ENCODE data around the gene ATP10A.

The ATP10A gene, protein sequence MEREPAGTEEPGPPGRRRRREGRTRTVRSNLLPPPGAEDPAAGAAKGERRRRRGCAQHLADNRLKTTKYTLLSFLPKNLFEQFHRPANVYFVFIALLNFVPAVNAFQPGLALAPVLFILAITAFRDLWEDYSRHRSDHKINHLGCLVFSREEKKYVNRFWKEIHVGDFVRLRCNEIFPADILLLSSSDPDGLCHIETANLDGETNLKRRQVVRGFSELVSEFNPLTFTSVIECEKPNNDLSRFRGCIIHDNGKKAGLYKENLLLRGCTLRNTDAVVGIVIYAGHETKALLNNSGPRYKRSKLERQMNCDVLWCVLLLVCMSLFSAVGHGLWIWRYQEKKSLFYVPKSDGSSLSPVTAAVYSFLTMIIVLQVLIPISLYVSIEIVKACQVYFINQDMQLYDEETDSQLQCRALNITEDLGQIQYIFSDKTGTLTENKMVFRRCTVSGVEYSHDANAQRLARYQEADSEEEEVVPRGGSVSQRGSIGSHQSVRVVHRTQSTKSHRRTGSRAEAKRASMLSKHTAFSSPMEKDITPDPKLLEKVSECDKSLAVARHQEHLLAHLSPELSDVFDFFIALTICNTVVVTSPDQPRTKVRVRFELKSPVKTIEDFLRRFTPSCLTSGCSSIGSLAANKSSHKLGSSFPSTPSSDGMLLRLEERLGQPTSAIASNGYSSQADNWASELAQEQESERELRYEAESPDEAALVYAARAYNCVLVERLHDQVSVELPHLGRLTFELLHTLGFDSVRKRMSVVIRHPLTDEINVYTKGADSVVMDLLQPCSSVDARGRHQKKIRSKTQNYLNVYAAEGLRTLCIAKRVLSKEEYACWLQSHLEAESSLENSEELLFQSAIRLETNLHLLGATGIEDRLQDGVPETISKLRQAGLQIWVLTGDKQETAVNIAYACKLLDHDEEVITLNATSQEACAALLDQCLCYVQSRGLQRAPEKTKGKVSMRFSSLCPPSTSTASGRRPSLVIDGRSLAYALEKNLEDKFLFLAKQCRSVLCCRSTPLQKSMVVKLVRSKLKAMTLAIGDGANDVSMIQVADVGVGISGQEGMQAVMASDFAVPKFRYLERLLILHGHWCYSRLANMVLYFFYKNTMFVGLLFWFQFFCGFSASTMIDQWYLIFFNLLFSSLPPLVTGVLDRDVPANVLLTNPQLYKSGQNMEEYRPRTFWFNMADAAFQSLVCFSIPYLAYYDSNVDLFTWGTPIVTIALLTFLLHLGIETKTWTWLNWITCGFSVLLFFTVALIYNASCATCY (N-terminal part only)
- total RNA-seq: 83.0 to 126 reads per million in 2 donors

DNA sequence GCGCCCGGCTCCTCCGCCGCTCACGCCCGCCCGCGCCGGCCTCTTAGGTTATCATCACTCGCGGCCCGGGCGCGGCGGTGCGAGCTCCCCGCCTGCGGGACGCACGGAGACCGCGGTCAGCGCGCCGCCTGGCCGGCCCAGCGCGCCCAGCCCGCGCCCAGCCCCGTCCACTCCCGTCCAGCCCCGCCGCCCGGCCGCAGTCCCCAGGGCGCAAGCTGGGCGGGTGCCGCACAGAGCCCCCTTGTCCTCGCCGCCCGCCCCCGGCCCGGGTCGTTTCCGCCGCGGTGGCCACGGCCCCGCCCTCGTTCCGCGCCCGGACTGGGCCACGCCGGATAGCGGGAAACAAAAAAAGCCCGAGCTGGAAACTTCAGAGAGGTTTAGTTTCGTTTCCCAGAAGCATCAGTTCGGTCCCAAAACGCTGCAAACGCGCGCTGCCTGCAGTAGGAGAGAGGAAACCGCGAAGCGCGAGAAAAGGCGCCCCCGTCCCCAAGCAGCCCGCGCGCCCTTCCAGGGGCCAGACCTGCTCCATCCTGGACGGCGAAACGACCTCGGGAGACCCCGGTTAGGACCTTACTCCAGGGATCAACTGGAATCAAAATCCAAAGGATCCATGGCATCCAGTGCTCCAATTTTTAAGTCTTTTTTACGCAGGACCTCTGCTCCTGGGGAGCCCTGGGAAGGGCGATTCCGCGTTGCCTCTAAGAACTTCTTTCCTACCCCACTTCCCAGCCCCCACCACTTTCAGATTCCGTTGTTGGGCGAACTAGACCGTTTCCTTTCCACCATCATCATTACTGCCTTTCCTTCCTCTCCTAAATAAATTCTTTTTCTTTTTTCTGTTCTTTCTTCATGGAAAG is at the start of gene ATP10A:
Gene ATP10A (minus strand): TSS at position 217 of the 857 bp plus-strand sequence. CDS start 231 bp downstream, outside the sequence.
- no peak for DNase-seq

DNA sequence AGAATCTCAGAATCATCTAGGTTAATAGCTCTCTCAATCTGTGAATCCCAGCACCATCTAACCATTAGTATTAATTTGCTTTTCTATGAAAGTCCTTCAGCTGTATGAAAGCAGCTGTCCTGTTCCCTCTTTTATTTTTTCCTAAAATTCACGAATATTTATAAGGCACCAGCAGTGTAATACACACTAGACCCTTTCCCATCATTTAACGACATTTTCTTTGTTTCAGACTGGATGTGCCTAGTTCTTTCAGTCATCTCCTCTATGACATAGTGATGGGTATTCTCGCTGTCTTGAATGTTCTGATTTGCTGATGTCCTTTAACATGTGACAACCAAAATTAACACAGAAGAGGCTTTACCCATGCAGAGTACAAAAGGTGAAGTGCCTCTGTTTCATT is 48.9 kb upstream of the ATP10A start:
- no peak for DNase-seq

DNA sequence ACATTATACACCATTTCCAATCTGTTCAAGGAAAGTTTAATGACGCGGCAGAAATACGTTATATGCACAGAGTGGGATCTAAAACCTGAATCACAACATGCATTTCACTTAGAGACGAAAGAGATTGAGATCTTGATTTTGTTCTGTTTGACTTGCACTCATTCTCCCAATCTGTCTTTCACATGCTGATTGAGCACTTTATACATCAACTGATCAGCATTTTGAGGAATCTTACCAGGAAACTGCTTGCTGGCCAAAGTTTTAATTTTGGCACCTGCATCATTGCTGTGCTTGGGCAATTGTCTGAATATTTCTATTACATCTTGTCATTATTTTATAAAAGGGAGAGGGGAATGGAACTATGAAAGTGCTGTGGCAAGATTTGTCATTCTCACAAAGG is 47.7 kb upstream of the ATP10A start:
- DNase-seq: no peak

DNA sequence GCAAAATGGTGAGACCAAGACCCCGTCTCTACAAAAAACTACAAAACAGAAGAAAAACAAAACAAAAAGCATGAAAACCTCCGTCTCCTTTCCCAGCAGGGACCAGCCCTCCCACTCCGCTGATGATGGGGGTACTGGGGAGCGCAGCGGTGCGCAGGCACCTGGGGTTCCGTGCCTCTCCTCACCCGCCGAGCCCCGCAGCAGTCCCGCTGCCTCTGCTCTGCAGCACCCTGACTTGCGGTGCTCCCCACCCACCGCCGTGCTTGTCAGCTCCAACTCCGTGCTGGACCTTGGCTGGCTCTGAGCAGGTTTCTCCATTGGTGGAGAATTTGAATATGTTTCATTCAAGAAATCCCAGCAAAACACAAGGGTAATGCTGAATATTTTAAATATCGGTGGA is 46.7 kb upstream of the ATP10A start:
- no peak for DNase-seq

DNA sequence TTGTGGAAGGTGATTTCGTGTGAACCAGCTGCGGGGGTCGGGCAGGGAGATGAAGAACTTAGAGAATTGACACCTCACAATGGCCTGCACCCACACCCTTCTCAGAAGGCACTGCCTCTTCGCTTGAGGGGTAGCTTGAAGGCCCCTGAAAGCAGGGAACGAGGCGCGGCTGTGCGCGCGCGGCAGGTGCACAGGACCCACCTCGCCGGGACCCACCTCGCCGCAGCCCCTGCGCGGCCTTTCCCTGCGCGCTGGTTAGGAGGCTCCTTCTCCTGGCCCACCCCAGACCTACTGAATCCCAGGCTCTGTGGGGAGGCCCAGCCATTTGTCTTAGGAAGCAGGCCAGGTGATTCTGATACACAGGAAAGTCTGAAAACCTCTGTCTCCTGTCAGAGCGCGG is 46.2 kb upstream of the ATP10A start:
- DNase-seq: no peak

DNA sequence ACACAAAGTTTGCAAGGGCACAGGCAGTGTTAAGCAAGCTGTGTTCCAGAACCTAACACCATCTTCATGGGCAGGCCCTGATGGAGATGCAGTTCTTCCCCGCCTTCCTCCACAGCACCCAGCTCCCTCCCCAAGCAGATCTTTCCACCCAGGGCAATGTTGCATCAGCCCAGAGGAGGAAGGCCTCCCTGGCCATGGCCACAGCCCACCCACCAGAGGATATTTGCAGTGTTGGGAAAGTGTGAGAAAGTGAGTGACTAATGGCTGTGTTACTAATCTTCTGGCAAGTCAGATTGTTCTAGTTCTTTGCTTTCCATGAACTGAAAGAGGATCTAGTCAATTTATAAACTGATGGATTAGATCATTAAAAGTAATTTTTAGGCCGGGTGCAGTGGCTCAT is 42.0 kb upstream of the ATP10A start:
- no peak for DNase-seq

DNA sequence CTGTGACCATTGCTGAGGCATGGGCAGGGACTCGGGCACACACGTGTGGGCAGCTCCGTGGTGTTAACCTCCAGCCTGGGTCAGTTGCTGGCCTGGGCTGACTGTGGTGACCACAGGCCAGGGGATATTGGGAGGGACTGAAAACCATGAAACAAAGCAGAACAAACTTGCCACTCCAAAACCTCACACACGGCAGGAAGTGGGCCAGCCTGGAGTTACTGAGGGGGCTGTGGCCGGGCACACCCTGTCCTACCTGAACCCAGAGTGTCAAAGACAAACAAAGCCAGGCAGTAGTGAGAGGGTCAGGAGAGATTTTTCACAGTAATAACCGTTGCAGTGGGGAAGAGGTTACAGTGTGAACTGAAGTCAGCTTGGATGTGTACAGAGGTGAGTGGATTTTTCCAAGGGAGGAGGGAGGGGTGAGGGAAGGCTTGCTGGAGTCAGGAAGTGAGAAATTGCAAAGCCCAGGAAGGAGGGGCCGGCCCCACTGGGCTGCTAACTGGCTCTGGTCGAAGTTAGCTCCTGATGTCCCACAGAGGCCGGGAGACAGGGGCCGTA is 40.0 kb upstream of the ATP10A start:
- DNase-seq: no peak

DNA sequence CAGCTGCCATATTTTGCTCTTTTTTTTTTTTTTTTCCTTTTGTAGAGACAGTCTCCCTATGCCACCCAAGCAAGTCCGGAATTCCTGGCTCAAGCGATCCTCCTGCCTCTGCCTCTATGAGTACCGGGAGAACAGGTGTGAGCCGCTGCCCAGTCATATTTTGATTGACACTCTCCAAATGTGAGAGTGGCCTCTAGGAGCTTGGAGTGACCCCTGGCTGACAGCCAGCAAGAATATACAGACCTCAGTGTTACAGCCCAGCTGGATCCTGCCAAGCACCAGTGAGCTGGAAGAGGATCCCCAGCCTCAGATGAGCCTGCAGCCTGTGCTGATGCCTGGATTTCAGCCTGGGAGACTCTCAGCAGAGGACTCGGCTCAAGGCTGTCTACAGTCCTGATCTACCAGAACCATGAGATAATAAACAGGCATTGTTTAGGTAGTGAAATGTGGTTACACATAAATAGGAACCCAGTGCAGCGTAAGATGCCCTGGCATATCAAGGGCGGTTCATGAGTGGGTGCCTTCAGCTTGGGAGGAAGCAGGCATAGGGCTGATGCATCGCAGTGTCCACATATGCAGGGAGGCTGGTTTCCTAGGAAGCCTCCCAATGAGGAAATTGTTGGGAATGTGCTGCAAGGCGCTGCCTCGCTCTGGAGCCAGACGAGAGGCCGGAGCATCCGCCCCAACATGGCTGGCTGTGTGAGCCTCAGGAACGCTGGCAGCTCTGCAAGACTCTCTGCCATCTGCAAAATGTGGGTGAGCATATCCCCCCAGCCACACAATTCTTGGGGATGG is 38.9 kb upstream of the ATP10A start:
- no peak for DNase-seq

DNA sequence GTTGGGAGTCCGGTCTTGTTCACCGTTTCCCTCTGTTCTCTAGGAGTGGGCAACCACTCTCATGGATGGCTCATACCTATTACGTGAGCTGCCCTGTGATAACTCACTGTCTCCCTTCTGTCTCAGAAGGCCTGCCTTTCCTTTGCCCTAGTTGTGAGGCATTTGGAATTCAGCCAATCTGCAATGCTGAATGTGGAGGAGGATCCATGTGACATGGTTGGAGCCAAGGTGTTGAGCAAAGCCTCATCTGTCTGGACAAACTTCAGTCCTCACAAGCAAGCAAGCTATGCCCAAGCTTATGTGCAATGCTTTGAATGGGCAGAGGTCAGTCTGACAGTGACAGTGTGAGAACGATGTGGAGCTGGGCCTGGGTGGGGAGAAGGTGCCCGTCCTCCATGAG is 37.8 kb upstream of the ATP10A start:
- DNase-seq: no peak

DNA sequence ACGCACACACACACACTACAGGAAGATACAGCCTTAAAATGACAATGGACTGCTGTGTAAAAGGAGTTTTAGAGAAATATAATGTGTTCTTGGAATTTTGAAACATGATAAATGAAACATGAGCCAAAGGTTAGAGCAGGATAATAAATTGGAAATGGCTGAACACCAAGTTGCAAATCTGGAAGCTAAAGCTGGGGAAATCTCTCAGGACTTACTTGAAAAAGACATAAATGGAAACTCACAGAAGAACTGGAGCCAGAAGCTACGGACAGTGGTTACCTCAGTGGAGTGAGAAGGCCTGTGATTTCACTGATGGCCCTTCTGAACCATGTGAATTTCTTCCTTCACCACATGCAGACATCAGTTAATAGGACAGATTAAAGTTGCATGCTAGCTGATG is 37.3 kb upstream of the ATP10A start:
- DNase-seq: no peak

DNA sequence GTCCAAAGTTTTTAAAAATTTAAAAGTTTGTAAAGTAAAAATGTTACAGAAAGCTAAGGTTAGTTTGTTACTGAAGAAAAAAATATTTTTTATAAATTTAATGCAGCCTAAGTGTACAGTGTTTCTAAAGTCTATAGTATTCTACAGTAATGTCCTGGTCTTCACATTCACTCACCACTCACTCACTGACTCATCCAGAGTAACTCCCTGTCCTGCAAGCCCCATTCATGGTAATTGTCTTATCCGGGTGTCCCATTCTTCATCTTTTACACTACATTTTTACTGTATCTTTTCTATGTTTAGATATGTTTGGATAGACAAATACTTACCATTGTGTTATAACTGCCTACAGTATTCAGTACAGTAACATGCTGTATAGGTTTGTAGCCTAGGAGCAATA is 36.7 kb upstream of the ATP10A start:
- DNase-seq: no peak

DNA sequence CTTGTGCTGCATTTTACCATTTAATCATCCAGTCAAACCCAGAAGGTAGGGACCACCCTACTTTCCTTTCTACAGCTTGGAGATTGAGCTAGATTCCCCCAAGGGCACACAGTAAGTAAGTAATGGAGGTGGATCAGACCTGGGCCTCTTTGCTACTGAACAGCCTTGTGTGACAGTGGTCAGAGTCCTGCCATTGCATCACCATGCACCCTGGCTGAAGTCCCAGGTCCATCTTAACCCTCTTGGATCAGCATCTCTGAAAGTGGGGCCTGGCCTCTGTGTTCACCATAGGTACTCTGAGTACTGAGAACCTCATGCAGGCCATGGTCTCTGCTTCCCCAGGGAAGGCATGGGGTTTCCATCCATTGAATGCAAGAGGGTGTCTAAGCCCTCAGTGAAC is 34.5 kb upstream of the ATP10A start:
- DNase-seq: no peak

DNA sequence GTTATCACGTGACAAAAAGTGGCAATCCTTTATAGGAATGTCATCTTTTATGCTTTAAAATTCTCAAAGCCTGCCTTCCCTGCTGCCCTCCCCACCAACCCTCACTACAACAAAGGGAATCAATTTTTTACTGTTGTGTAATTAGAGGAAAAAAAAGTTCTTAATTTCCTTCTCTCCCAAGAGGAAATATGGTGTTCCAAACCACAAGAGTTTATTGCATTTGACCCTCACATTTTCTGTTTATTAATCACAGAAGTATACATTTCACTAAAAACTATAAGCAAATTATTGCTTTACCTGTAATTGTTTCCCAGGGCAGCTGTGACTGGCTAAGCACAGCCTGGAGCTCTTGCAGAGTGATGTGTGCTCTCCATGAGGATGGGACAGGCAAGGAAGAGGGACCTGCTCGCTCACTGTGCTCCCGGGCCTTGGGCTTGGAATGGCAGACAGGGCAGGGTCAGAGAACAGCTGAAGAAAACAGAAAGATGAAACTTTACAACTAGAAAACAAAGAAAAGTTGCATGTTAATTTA is 31.3 kb upstream of the ATP10A start:
- DNase-seq: no peak

DNA sequence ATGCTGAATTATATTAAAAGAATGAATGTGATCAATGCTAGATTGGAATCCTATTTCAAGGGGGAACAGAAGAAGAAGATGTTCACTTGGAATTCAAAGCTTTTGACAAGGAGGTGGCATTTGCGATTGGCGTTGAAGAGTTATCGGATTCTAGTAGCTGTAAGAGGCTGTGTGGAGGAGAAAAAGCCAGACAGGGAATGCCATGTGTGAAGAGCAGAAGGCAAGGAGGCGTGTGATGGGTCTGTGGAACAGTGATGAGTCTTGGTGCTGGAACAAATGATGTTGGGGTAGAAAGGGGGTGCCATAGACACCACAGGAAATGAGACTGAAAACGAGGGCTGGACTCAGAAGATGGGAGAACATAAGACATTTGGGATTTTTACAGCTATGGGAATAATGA is 30.5 kb upstream of the ATP10A start:
- DNase-seq: no peak

DNA sequence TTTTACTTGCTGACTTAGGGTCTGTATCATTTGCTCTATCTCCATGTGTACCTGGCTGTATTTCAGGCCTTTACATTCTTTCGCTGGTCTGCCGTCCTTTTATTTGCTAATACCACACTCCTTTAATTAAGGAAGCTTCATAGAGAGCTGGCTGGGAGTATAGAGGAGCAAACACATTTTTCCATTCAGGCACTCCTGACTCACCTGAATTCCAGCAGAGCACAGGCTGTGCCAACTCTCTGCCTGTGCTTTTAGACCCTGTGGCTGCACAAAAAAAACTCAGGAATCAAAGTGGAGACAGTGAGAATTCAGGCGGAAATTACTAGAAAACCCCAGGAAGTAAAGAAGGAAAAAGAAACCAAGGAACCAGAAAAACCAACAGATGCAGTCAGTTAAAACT is 29.0 kb upstream of the ATP10A start:
- DNase-seq: no peak

DNA sequence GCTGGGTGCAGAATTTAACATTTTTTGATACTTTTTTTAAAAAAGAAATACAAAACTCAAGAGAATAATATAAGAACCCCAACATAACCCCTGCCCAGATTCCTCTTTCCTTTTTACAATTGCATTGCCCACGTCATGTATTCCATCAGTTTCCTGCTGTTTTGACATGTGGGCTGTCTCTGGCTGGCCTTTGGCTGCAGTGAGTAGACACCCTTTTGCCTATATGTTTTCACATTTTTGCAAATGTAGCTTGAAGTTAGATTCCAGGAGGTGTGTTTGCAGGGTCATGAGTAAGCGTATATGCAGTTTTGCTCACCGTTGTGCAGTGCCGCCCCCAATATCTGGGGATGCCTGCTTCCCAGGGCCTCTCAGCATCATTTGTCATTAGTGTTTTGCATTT is 28.0 kb upstream of the ATP10A start:
- DNase-seq: no peak

DNA sequence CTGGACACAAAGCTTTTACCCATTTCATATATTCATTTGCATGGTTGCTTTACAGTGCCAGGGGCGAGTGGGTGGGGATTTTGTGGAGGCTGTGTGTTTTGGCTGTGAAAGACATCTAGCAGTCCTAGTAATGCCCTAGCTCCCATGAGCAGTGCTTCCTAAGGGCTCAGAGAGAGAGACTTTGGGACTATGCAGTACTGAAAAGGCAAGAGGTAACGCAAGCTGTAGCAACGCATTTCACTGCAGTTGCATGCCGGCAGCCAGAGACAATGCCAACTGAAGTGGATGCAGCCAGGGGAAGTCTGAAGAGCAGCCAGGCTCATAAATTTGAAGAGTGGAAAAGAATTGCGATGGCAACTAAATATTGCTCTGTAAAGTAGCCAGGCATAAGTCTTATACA is 27.4 kb upstream of the ATP10A start:
- DNase-seq: no peak

DNA sequence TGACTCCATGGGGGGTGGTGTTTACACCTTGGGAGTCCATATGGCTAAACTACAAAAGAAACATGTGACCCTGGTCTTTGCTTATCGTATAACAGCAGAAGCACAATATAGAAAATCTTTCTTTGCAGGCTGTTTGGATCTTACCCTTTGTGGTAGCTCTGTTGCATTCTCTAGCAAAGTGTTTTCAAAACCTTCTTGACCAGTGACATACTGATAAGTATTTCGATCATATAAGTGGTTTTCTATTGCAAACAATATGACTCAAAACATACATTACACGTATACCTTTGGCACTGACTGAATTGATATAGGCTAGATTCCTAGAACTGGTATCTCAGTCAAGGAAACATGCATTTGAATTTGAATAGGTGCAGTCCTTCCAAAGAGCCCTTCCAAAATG is 24.7 kb upstream of the ATP10A start:
- DNase-seq: no peak

DNA sequence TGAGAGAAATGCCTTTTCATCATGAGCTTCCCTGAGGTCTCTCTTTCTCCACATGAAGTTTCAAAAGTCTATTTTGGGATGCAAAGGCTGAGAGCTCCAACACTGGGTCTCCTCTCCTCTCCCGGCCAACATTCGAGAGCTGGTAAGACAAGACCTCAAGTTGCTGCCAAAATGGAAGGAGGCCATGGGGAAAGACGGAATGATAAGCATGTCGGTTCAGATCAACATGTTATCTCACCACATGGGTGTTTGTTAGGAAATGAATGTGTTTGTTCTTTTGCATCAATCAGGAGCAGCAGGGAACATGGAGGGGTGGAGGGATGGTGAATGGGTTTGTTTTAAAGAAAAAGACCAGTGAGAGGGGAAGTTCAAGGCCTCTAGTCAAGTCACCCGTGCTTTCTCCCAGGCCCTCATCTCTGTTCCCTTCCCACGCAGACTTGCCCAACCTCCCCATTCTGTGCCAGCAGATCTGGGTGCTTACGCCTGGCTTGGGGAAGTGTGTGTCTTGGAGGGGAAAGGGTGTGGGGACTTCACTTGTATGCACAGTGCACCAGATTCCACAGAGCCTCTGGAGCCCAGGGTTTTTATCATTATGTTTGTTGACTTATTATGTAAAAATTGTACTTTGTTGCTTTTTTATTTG is 23.5 kb upstream of the ATP10A start:
- DNase-seq: no peak

DNA sequence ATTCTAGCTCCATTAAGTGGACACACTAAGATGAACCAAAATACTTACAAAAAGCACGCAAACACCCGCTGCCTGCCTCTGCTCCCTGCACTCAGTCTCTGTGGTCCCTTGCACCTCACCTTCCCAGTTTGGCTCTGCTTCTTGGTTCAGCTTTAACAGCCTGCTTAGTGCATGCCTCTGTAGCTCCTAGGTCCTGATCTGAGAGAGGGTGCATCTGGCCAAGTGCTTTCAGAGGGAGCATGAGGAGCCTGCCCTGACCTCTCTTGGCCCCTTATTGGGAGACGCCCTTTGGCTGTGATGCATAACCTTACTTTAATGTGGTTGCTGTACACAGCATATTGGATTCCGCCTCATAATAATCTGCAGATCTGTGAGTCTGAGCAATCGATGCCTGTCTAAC is 21.2 kb upstream of the ATP10A start:
- no peak for DNase-seq
